Epithelial cell of prostate (primary cell): ENCODE results near the gene SPPL2C.

ENCODE experiments used
- DNase-seq: peaks from one replicate; pipeline ENCODE4 v3.0.0-alpha.2; 2011; ENCODE audit warnings: low read depth, low spot score
- H3K27ac ChIP-seq: fragments of 450-650 bp; 2 replicates; pipeline ENCODE4 v1.5.1; 2017; ENCODE audit warnings: mild to moderate bottlenecking

The SPPL2C gene

GRCh38 chr17:45826919-45827588 is 17.6 kb upstream of the SPPL2C start:
- no peak overlapping the region for H3K27ac ChIP-seq
- DNase-seq, result no peak

DNA sequence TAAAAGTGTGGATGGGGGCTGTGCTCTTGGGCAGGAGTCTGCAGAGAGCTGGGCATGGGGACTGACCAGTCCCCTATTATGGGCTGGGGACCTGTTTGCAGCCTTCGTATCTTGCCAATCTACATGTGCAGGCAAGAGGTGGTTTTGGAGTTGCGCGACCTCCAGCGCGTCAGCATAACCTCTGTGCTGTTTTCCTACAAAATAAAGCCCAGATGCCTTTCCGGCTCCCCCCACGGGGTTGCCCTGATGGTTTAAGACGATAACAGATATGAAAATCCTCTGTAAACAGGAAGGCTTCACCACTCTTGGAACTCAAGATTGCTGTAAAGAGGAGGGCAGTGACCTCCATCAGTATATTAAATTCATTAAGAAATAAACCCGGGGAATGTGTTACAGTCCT is 16.5 kb upstream of the SPPL2C start:
- no peak overlapping the region for H3K27ac ChIP-seq
- DNase-seq, result no peak

DNA sequence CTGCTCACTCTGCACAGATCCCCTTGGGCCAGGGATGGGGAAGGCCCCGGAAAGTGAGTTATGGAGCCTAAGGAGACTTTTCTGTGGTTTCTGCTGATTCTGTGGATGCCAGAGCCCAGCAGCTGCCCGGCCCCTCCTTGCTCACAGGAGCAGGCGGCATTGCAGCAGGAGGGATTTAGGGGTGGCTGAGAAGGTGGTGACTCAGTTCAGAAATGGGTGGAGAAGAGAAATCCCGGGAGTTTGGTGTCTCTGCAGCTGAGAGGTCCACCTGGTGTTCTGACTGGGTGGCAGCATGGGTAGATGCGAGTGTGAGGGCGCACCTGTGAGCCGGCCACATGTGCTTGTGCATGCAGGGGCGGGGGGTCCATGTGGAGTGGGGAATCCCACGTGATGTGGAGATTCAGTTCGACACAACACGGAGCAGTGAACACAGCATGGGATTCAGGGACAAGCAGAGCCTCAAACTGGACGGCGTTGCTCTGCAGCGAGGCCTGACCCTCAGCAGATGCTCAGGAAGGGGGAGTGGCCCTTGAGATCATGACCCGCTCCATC is 16.0 kb upstream of the SPPL2C start:
- DNase-seq, result no peak
- H3K27ac ChIP-seq, result no peak overlapping the region

DNA sequence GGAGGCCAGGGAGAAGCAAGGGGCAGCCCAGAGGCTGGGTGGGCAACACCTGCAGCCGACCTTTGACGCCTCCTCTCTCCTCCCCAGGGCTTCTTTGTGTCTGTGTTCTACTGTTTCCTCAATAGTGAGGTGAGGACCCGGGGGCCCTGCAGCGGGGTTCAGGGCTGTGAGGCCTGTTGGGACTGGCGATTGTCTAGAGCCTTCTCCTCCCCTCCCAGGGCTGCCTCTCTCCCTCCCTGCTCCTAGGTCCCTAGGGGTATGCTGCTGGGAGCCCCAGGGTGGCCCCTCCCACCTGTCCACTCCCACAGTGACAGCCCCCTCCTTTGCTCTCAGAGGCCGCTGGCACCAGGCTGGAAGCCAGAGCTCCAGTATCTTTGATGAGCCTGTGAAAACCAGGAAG is 10.8 kb upstream of the SPPL2C start:
- no peak overlapping the region for H3K27ac ChIP-seq
- no peak for DNase-seq

- DNase-seq, result no peak
- H3K27ac ChIP-seq, result no peak overlapping the region
Measured at GRCh38 chr17:45834471-45835396, 9.9 kb upstream of the SPPL2C start.

GRCh38 chr17:45835481-45835880 is 9.2 kb upstream of the SPPL2C start:
- no peak for DNase-seq

DNA sequence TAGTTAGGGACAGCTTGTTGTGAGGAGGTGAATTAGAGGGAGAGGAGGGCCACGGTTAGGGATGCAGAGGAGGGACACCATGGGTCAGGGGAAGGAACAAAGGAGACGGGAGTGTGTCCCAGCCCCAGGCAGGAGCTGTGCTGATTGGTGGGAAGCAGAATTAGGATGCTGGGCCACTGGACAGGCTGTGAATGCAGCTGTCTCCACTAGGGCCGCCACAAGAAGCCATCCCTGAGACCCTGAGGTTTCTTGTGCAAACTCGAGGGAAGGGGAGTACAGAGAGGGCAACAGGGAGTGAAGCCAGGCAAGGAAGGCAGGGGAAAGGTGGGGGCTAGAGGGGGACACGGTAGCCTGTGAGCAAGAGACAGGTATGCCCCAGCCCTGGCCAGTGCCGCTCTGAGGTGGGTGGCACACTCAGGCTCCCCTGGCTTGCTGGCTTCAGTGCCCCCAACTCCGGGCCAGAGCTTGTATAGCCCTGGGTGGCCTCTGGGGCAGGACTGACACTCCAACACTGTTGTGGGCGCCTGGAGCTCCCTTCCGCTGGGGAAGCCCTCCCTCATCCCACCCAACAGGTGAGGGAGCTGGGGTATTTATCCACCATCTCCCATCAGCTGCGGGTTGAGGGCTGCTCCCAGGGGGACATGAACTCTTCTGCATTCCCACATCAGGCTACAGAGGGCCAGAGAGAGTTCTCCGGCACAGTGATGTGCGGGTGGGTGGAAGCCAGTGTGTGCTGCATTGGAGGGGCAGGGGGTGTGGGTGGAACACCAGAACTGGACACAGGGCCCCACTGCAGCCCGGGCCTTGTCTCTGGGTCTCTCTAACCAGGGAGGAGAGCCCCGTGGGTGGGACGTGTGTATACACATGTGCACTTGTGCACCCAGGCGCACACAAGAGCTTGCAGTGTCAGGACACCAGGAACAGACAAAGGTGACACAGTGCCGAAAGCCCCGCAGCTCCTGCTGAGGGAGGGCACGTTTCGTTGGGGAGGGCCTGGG is 8.3 kb upstream of the SPPL2C start:
- H3K27ac ChIP-seq, result no peak overlapping the region
- DNase-seq, result no peak

More at GRCh38 chr17:45835481-45835880, 9.2 kb upstream of the SPPL2C start:
- H3K27ac ChIP-seq, result no peak overlapping the region

- no peak overlapping the region for H3K27ac ChIP-seq
- DNase-seq, result no peak
Measured at GRCh38 chr17:45837187-45837586, 7.5 kb upstream of the SPPL2C start.

DNA sequence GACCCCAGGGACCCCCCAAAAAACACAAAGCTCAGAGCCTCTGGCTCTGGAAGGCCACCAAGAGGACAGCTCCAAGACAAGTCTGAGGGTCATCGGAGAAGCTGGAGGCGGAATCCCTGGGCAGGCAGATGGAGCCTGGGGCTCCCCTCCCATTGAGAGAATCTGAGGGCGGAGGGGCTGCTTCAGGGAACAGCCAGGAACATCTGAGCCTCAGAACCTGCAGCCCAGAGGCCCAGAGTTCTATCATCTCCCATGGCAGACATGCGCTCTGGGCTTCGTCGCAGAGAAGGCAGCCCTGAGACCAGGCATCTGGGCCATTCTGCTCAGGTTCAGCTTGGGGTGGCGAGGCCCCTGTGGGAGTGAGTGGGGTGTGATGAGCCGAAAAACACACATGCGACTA is 7.1 kb upstream of the SPPL2C start:
- DNase-seq, result no peak
- H3K27ac ChIP-seq, result no peak overlapping the region

- no peak overlapping the region for H3K27ac ChIP-seq
- DNase-seq, result no peak
Measured at GRCh38 chr17:45838751-45839295, 5.9 kb upstream of the SPPL2C start.

- no peak overlapping the region for H3K27ac ChIP-seq
- no peak for DNase-seq
Measured at GRCh38 chr17:45839442-45839841, 5.2 kb upstream of the SPPL2C start.

DNA sequence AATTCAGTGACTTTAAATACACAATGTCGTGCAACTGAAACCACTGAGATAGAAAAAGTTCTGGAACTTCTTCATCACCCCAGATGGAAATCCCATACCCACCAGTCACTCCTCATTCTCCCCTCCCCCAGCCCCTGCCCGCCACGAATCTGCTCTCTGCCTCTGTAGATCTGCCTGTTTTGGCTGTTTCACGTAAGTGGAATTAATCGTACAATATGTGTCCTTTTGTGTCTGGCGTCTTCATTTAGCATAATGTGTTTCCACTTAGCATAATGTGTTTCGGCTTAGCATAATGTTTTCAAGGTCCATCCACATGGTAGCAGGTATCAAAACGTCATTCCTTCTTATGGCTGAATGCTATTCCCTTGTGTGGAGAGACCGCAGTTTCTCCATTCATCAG is 3.5 kb upstream of the SPPL2C start:
- DNase-seq, result no peak
- no peak overlapping the region for H3K27ac ChIP-seq

DNA sequence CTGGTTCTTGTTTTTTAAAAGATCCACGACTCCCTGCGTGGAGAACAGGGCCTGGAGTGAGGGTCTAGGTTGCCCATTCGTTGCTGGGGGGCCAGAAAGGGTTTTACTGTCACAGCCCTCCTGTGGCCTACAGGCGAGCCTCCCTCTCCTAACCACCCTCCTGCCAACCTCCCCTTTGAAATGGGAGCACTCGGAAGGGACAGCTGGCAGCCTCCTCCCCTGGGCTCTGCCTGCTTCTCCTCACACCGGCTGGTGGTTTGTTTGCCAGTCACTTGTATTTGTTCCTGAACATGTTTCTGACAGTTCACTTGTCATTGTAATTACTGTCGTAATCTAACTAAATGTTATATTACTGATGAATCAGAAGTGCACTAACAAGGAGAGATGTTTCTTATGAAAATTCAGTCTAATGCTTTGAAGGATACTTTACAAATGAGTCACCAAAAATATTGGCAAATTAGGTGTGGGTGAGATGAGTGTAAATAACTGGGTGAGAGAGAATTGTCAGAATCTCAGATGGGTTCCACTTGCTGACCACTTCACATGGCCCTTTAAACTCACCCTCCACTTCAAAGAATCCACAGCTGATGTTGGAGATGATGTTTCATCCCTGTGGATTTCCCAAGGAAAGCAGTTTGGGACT is 2.7 kb upstream of the SPPL2C start:
- no peak for DNase-seq
- no peak overlapping the region for H3K27ac ChIP-seq

- no peak overlapping the region for H3K27ac ChIP-seq
- no peak for DNase-seq
Measured at GRCh38 chr17:45843722-45844121, 959 bp upstream of the SPPL2C start.

- DNase-seq, result no peak
- H3K27ac ChIP-seq, result no peak overlapping the region
Measured at GRCh38 chr17:45845376-45846185, 900 bp downstream of the SPPL2C start.

DNA sequence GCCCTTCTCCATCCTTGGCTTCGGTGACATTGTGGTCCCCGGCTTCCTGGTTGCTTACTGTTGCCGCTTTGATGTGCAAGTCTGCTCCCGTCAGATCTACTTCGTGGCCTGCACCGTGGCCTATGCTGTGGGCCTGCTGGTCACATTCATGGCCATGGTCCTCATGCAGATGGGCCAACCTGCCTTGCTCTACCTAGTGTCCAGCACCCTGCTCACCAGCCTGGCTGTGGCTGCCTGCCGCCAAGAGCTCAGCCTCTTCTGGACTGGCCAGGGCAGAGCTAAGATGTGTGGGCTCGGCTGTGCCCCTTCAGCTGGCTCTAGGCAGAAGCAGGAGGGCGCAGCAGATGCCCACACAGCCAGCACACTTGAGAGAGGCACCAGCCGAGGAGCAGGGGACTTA is 1.5 kb downstream of the SPPL2C start:
- no peak for DNase-seq
- no peak overlapping the region for H3K27ac ChIP-seq

GRCh38 chr17:45846646-45847045 is 2.0 kb downstream of the SPPL2C start:
- DNase-seq, result no peak
- no peak overlapping the region for H3K27ac ChIP-seq

- no peak for DNase-seq
- no peak overlapping the region for H3K27ac ChIP-seq
Measured at GRCh38 chr17:45847101-45847500, 2.4 kb downstream of the SPPL2C start.

GRCh38 chr17:45847747-45848146 is 3.1 kb downstream of the SPPL2C start:
- DNase-seq, result no peak
- H3K27ac ChIP-seq, result no peak overlapping the region
